Measurements from ENCODE around the gene CDC42. TPM values are rescaled to one million over a fixed set of nuclear protein-coding genes. Genes with fewer than 3 reads are reported as not detected.
A peak's percentile ranks its signal among the peaks of the same experiment; 100 is the strongest.

The CDC42 gene
- total and polyA plus RNA-seq, 2 of the 13 experiments (the other 11 are each of a cell fraction or from before 2014, with no cell fraction given): 138 to 237 TPM

DNA sequence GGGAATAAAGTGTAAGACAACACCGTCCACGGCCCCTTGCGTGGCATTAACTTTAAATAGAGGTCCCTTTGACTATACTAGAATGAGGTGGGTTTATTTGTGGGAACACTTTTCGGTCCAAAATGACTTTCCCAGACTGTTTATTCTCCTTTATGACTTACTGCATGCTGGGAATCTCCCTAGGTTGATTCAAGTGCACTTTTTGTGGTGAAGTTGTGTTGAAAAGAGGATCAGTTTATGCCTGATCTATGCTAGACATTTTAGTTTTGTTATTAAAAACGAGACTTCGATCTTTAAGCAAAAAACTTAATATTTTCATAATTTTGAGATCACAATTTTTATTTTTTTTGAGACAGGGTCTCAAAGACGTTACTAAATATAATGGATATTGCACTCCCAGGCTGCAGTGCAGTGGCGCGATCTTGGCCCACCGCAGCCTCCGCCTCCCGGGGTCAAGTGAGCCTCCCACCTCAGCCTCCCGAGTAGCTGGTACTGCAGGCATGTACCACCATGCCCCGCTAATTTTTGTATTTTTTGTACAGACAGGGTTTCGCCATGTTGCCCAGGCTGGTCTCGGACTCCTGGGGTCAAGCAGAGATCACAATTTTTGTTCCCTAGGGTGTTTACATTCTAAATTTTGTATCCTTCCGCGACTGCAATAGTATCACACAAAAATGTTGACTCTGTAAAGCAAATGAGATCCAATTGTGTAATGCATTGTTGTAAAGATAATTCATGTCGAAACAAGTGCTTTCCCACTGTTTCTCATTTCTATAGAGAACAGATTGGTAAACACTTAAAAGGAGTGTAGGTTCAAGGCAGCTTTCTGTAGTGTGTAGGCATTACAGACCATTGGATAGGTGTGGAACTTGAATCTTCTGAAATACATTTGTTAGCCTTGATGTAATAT, 1.6 kb downstream of the CDC42 start (continued):
- TF ChIP-seq ZNF121 (CRISPR knock-in tag; IDR thresholded peaks at IDR 0.05) (no peak), NFIB (CRISPR knock-in tag; IDR thresholded peaks at IDR 0.05; ENCODE audit: borderline replicate concordance) (no peak), DMAP1 (CRISPR knock-in tag; IDR thresholded peaks at IDR 0.05) (no peak), ARHGAP35 (CRISPR knock-in tag; IDR thresholded peaks at IDR 0.05; ENCODE audit: borderline replicate concordance) (no peak), ZNF775 (CRISPR knock-in tag; IDR thresholded peaks at IDR 0.05; ENCODE audit: borderline replicate concordance) (no peak), GLI4 (CRISPR knock-in tag; IDR thresholded peaks at IDR 0.05; ENCODE audit: borderline replicate concordance) (no peak), ZSCAN29 (CRISPR knock-in tag; conservative IDR thresholded peaks at IDR 0.05) (no peak), MED8 (CRISPR knock-in tag; IDR thresholded peaks at IDR 0.05; ENCODE audit: insufficient replicate concordance) (no peak), ZNF549 (CRISPR knock-in tag; IDR thresholded peaks at IDR 0.05) (no peak), SOX13 (IDR thresholded peaks at IDR 0.05) (no peak), SOX13 (CRISPR knock-in tag; conservative IDR thresholded peaks at IDR 0.05 in 1 of 2, IDR thresholded peaks at IDR 0.05 in 1 of 2) (peak in 1 of 2 experiments; percentile 77; a peak in 2 of 4 replicates), ZNF747 (CRISPR knock-in tag; IDR thresholded peaks at IDR 0.05; ENCODE audit: borderline replicate concordance) (no peak), ZFP90 (CRISPR knock-in tag; IDR thresholded peaks at IDR 0.05; ENCODE audit: borderline replicate concordance) (no peak), SMAD1 (CRISPR knock-in tag; IDR thresholded peaks at IDR 0.05; ENCODE audit: borderline replicate concordance, low read depth) (no peak), ARNT2 (CRISPR knock-in tag; IDR thresholded peaks at IDR 0.05; ENCODE audit: low read depth) (no peak), RELA (CRISPR knock-in tag; IDR thresholded peaks at IDR 0.05) (no peak), RNF2 (conservative IDR thresholded peaks at IDR 0.05; ENCODE audit: low read depth) (no peak), GATA4 (IDR thresholded peaks at IDR 0.05; ENCODE audit: borderline replicate concordance, low read depth) (no peak), JDP2 (CRISPR knock-in tag; IDR thresholded peaks at IDR 0.05; ENCODE audit: borderline replicate concordance) (no peak), REXO4 (CRISPR knock-in tag; IDR thresholded peaks at IDR 0.05; ENCODE audit: borderline replicate concordance) (no peak), SMAD3 (CRISPR knock-in tag; IDR thresholded peaks at IDR 0.05) (no peak), ZNF460 (CRISPR knock-in tag; IDR thresholded peaks at IDR 0.05; ENCODE audit: borderline replicate concordance) (no peak)
- TF ChIP-seq, protein P1, sequence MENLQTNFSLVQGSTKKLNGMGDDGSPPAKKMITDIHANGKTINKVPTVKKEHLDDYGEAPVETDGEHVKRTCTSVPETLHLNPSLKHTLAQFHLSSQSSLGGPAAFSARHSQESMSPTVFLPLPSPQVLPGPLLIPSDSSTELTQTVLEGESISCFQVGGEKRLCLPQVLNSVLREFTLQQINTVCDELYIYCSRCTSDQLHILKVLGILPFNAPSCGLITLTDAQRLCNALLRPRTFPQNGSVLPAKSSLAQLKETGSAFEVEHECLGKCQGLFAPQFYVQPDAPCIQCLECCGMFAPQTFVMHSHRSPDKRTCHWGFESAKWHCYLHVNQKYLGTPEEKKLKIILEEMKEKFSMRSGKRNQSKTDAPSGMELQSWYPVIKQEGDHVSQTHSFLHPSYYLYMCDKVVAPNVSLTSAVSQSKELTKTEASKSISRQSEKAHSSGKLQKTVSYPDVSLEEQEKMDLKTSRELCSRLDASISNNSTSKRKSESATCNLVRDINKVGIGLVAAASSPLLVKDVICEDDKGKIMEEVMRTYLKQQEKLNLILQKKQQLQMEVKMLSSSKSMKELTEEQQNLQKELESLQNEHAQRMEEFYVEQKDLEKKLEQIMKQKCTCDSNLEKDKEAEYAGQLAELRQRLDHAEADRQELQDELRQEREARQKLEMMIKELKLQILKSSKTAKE (CRISPR knock-in tag; IDR thresholded peaks at IDR 0.05; ENCODE audit: borderline replicate concordance): no peak
- TF ChIP-seq, protein P2, sequence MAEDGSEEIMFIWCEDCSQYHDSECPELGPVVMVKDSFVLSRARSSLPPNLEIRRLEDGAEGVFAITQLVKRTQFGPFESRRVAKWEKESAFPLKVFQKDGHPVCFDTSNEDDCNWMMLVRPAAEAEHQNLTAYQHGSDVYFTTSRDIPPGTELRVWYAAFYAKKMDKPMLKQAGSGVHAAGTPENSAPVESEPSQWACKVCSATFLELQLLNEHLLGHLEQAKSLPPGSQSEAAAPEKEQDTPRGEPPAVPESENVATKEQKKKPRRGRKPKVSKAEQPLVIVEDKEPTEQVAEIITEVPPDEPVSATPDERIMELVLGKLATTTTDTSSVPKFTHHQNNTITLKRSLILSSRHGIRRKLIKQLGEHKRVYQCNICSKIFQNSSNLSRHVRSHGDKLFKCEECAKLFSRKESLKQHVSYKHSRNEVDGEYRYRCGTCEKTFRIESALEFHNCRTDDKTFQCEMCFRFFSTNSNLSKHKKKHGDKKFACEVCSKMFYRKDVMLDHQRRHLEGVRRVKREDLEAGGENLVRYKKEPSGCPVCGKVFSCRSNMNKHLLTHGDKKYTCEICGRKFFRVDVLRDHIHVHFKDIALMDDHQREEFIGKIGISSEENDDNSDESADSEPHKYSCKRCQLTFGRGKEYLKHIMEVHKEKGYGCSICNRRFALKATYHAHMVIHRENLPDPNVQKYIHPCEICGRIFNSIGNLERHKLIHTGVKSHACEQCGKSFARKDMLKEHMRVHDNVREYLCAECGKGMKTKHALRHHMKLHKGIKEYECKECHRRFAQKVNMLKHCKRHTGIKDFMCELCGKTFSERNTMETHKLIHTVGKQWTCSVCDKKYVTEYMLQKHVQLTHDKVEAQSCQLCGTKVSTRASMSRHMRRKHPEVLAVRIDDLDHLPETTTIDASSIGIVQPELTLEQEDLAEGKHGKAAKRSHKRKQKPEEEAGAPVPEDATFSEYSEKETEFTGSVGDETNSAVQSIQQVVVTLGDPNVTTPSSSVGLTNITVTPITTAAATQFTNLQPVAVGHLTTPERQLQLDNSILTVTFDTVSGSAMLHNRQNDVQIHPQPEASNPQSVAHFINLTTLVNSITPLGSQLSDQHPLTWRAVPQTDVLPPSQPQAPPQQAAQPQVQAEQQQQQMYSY (CRISPR knock-in tag; IDR thresholded peaks at IDR 0.05): no peak

Measured in HepG2 (cell line).